CD4-positive, alpha-beta T cell treated with Interleukin-17A for 1 hour (primary cell): Measurements from ENCODE around the gene PCDHB11.
A peak's percentile ranks its signal among the peaks of the same experiment; 100 is the strongest.
"Not testable (repeated sequence)": the region's sequence is repeated elsewhere in the genome, so short reads cannot be mapped to it uniquely, and the experiment has no call there.

Experiments
- DNase-seq: peaks from one replicate; pipeline ENCODE4 v3.0.0-alpha.2; 2020

Gene PCDHB11

DNA sequence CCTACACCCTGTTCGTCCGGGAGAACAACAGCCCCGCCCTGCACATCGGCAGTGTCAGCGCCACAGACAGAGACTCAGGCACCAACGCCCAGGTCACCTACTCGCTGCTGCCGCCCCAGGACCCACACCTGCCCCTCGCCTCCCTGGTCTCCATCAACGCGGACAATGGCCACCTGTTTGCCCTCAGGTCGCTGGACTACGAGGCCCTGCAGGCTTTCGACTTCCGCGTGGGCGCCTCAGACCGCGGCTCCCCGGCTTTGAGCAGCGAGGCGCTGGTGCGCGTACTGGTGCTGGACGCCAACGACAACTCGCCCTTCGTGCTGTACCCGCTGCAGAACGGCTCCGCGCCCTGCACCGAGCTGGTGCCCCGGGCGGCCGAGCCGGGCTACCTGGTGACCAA, 10.7 kb upstream of the PCDHB11 start:
- DNase-seq, result not testable (repeated sequence)

DNA sequence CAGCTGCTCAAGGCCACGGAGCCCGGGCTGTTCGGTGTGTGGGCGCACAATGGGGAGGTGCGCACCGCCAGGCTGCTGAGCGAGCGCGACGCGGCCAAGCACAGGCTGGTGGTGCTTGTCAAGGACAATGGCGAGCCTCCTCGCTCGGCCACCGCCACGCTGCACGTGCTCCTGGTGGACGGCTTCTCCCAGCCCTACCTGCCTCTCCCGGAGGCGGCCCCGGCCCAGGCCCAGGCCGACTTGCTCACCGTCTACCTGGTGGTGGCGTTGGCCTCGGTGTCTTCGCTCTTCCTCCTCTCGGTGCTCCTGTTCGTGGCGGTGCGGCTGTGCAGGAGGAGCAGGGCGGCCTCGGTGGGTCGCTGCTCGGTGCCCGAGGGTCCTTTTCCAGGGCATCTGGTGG, 10.3 kb upstream of the PCDHB11 start:
- not testable (repeated sequence) for DNase-seq

DNA sequence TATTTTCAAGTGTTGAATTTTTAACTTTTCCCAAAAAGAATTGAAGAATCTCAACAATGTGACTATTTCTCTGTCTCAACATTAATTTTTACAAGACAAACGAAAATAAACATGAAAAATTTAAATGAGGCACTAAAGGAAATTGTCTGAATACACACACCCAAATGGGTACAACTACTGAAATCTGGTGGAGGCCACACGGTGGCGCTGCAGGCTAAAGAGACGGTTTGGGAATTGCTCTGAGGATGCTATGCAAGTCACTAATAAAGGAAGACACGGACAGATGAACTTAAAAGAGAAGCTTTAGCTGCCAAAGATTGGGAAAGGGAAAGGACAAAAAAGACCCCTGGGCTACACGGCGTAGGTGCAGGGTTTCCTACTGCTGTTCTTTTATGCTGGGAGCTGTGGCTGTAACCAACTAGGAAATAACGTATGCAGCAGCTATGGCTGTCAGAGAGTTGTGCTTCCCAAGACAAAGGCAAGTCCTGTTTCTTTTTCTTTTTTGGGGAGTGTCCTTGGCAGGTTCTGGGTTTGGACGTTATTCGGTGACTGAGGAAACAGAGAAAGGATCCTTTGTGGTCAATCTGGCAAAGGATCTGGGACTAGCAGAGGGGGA, 7.2 kb upstream of the PCDHB11 start, which contains the start of gene PCDHB10:
TSS of gene PCDHB10 (plus strand) at position 244 of the 616 bp plus-strand sequence. CDS start at position 444, 200 bp downstream.
- peak; percentile 16 for DNase-seq

DNA sequence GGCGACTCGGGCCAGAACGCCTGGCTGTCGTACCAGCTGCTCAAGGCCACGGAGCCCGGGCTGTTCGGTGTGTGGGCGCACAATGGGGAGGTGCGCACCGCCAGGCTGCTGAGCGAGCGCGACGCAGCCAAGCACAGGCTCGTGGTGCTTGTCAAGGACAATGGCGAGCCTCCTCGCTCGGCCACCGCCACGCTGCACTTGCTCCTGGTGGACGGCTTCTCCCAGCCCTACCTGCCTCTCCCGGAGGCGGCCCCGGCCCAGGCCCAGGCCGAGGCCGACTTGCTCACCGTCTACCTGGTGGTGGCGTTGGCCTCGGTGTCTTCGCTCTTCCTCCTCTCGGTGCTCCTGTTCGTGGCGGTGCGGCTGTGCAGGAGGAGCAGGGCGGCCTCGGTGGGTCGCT, 5.1 kb upstream of the PCDHB11 start:
- not testable (repeated sequence) for DNase-seq

DNA sequence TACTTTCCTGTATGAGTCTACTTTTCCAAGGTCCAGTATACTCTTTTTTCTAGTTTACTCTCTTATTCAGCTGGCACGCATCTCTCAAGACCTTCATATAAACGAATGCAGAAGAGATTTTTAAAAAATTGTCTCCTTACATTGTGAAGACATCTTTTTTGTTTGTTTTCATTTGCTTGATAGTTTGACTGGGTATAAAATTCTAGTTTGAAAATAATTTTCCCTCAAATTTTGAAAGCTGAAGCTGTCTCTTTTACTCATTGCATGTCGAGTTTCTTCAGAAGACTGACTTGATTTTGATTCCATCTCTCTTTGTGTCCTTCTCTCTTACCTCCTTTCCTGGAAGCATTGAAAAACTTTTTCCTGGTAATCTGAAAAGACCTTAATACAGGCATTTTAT, 3.1 kb upstream of the PCDHB11 start:
- no peak for DNase-seq

DNA sequence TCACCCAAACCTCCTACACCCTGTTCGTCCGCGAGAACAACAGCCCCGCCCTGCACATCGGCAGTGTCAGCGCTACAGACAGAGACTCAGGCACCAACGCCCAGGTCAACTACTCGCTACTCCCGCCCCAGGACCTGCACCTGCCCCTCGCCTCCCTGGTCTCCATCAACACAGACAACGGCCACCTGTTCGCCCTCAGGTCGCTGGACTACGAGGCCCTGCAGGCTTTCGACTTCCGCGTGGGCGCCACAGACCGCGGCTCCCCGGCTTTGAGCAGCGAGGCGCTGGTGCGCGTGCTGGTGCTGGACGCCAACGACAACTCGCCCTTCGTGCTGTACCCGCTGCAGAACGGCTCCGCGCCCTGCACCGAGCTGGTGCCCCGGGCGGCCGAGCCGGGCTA, 1.7 kb downstream of the PCDHB11 start:
- DNase-seq, result not testable (repeated sequence)

DNA sequence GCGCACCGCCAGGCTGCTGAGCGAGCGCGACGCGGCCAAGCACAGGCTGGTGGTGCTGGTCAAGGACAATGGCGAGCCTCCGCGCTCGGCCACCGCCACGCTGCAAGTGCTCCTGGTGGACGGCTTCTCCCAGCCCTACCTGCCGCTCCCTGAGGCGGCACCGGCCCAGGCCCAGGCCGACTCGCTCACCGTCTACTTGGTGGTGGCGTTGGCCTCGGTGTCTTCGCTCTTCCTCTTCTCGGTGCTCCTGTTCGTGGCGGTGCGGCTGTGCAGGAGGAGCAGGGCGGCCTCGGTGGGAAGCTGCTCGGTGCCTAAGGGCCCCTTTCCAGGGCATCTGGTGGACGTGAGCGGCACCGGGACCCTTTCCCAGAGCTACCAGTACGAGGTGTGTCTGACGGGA, 2.2 kb downstream of the PCDHB11 start:
- DNase-seq, result not testable (repeated sequence)

DNA sequence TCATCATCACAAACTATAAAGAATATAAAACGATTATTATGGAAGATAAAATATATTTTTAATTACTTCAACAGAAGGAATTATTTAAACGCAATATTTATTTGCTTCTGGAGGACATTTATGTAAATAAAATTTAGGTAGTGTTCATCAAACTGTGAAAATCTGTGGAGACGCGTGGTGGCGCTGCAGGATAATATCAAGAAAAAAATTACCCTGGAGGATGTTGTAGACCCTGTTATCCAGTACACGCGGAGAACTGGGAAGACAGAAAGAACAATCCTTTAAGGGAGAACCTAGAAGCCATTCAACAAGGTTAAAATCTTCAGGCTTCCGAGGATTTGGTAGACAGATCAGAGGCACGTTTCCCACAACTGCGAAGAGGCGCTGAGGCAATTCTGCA, 9.1 kb downstream of the PCDHB11 start, which contains the start of gene PCDHB12:
TSS of gene PCDHB12 (plus strand) at position 242 of the 400 bp plus-strand sequence. CDS start 189 bp downstream, outside the sequence.
- DNase-seq, result no peak

DNA sequence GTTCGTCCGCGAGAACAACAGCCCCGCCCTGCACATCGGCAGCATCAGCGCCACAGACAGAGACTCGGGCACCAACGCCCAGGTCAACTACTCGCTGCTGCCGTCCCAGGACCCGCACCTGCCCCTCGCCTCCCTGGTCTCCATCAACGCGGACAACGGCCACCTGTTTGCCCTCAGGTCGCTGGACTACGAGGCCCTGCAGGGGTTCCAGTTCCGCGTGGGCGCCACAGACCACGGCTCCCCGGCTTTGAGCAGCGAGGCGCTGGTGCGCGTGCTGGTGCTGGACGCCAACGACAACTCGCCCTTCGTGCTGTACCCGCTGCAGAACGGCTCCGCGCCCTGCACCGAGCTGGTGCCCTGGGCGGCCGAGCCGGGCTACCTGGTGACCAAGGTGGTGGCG, 10.9 kb downstream of the PCDHB11 start:
- not testable (repeated sequence) for DNase-seq

DNA sequence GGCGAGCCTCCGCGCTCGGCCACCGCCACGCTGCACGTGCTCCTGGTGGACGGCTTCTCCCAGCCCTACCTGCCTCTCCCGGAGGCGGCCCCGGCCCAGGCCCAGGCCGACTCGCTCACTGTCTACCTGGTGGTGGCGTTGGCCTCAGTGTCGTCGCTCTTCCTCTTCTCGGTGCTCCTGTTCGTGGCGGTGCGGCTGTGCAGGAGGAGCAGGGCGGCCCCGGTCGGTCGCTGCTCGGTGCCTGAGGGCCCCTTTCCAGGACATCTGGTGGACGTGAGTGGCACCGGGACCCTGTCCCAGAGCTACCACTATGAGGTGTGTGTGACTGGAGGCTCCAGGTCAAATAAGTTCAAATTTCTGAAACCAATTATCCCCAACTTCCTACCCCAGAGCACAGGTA, 11.4 kb downstream of the PCDHB11 start:
- DNase-seq, result not testable (repeated sequence)

DNA sequence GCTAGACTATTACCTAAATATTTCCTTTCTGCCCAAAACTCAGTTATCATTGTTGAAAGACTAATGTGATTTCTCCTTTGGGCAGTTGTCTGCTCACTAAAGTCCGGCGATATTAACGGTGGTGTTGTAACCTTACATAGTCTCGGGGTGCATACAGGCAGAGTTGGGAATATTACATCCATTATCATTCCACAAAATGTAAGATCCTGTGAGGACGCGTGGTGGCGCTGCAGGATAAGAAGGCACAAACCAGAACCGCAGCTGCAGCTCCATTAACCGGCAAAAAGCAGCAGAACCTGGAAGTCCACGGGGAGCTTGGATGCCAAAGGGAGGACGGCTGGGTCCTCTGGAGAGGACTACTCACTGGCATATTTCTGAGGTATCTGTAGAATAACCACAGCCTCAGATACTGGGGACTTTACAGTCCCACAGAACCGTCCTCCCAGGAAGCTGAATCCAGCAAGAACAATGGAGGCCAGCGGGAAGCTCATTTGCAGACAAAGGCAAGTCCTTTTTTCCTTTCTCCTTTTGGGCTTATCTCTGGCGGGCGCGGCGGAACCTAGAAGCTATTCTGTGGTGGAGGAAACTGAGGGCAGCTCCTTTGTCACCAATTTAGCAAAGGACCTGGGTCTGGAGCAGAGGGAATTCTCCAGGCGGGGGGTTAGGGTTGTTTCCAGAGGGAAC, 14.4 kb downstream of the PCDHB11 start, which contains the start of gene PCDHB13:
TSS of gene PCDHB13 (plus strand) at position 264 of the 684 bp plus-strand sequence. CDS start at position 469, 205 bp downstream.
- peak; percentile 20 for DNase-seq

DNA sequence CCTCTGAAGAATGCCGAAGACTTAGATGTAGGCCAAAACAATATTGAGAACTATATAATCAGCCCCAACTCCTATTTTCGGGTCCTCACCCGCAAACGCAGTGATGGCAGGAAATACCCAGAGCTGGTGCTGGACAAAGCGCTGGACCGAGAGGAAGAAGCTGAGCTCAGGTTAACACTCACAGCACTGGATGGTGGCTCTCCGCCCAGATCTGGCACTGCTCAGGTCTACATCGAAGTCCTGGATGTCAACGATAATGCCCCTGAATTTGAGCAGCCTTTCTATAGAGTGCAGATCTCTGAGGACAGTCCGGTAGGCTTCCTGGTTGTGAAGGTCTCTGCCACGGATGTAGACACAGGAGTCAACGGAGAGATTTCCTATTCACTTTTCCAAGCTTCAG, 15.2 kb downstream of the PCDHB11 start:
- not testable (repeated sequence) for DNase-seq

DNA sequence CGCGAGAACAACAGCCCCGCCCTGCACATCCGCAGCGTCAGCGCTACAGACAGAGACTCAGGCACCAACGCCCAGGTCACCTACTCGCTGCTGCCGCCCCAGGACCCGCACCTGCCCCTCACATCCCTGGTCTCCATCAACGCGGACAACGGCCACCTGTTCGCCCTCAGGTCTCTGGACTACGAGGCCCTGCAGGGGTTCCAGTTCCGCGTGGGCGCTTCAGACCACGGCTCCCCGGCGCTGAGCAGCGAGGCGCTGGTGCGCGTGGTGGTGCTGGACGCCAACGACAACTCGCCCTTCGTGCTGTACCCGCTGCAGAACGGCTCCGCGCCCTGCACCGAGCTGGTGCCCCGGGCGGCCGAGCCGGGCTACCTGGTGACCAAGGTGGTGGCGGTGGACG, 16.1 kb downstream of the PCDHB11 start:
- not testable (repeated sequence) for DNase-seq

DNA sequence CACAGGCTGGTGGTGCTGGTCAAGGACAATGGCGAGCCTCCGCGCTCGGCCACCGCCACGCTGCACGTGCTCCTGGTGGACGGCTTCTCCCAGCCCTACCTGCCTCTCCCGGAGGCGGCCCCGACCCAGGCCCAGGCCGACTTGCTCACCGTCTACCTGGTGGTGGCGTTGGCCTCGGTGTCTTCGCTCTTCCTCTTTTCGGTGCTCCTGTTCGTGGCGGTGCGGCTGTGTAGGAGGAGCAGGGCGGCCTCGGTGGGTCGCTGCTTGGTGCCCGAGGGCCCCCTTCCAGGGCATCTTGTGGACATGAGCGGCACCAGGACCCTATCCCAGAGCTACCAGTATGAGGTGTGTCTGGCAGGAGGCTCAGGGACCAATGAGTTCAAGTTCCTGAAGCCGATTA, 16.6 kb downstream of the PCDHB11 start:
- DNase-seq, result not testable (repeated sequence)

DNA sequence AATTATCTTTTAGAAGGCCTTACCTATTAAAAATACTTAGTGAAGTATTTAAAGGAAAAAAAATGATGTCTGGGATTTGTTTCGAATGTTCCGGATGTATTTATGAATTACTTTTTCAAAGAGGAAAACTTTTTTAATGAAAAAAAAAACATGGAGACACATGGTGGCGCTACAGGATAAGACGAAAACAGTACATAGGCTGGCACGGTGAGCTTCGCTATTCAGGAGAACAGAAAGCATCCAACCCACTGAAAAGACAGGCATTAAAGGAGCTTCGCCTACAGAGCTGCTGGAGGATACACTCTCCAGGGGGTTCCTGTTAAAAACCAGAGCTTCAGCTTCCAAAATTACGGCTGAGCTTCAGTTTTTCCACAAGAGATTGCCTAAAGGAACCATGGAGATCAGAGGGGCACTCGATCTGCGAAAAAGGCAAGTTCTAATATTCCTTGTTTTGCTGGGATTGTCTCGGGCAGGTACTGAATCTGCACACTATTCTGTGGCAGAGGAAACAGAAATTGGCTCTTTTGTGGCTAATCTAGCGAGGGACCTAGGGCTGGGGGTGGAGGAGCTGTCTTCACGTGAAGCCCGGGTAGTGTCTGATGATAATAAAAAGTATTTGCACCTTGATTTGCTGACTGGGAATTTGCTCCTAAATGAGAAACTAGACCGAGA, 23.8 kb downstream of the PCDHB11 start, which contains the start of gene PCDHB14:
TSS of gene PCDHB14 (plus strand) at position 232 of the 672 bp plus-strand sequence. CDS start at position 395, 163 bp downstream.
- no peak for DNase-seq

DNA sequence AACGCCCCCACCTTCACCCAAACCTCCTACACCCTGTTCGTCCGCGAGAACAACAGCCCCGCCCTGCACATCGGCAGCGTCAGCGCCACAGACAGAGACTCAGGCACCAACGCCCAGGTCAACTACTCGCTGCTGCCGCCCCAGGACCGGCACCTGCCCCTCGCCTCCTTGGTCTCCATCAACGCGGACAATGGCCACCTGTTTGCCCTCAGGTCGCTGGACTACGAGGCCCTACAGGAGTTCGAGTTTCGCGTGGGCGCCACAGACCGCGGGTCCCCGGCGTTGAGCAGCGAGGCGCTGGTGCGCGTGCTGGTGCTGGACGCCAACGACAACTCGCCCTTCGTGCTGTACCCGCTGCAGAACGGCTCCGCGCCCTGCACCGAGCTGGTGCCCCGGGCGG, 25.4 kb downstream of the PCDHB11 start:
- not testable (repeated sequence) for DNase-seq

DNA sequence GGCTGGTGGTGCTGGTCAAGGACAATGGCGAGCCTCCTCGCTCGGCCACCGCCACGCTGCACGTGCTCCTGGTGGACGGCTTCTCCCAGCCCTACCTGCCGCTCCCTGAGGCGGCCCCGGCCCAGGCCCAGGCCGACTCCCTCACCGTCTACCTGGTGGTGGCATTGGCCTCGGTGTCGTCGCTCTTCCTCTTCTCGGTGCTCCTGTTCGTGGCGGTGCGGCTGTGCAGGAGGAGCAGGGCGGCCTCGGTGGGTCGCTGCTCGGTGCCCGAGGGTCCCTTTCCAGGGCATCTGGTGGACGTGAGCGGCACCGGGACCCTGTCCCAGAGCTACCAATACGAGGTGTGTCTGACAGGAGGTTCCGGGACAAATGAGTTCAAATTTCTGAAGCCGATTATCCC, 26.0 kb downstream of the PCDHB11 start:
- DNase-seq, result not testable (repeated sequence)

DNA sequence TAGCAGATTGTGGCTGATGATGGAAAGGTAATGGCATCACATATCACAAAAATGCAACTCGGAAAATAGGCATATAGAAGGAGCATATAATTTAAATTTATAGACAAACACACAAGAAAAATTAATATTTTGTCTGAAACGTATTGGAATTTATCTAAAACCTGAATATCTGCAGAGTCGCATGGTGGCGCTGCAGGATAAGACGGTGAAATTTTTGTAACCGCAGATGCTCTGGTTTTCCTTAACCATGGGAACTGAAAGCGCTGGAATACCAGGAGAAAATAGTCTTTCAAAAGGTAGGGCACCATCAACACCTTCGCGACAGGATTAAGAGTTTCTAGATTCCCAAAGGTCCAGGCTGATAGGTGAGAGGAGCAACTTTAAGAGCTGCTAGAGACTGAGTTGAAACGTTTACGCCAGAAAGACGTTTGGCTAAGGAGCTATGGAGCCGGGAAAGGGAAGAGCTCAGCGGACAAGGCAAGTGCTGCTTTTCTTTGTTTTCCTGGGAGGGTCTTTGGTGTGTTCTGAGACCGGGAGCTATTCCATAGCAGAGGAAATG, 34.8 kb downstream of the PCDHB11 start:
- no peak for DNase-seq

DNA sequence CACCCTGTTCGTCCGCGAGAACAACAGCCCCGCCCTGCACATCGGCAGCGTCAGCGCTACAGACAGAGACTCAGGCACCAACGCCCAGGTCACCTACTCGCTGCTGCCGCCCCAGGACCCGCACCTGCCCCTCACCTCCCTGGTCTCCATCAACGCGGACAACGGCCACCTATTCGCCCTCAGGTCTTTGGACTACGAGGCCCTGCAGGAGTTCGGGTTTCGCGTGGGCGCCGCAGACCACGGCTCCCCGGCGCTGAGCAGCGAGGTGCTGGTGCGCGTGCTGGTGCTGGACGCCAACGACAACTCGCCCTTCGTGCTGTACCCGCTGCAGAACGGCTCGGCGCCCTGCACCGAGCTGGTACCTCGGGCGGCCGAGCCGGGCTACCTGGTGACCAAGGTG, 36.5 kb downstream of the PCDHB11 start:
- not testable (repeated sequence) for DNase-seq

DNA sequence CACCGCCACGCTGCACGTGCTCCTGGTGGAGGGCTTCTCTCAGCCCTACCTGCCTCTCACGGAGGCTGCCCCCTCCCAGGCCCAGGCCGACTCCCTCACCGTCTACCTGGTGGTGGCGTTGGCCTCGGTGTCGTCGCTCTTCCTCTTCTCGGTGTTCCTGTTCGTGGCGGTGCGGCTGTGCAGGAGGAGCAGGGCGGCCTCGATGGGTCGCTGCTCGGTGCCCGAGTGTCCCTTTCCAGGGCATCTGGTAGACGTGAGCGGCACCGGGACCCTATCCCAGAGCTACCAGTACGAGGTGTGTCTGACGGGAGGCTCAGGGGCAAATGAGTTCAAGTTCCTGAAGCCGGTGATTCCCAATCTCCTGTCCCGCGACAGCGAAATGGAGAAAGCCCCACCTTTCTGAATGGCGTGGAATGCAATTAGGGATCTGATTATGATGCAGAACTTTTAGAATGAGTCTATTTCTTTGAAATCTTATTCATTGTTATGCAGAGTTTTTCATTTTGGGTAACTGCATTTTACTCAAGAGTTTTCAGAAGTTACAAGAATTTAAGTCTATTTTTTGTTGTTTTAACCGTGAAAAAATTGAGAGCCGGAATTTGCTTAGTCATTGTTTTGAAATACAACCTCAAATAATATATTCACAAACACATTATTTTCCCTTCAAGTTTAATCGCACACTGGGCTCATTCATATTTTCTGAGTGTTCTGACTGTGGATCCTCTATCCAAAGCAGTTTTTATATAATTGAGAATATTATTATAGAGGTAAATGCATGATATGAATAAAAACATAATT, 37.3 kb downstream of the PCDHB11 start:
- DNase-seq, result no peak

DNA sequence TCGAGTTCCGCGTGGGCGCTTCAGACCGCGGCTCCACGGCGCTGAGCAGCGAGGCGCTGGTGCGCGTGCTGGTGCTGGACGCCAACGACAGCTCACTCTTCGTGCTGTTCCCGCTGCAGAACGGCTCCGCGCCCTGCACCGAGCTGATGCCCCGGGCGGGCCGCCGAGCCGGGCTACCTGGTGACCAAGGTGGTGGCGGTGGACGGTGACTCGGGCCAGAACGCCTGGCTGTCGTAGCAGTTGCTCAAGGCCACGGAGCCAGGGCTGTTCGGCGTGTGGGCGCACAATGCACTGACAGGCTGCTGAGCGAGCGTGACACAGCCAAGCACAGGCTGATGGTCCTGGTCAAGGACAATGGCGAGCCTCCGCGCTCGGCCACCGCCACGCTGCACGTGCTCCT, 42.1 kb downstream of the PCDHB11 start:
- DNase-seq, result no peak

DNA sequence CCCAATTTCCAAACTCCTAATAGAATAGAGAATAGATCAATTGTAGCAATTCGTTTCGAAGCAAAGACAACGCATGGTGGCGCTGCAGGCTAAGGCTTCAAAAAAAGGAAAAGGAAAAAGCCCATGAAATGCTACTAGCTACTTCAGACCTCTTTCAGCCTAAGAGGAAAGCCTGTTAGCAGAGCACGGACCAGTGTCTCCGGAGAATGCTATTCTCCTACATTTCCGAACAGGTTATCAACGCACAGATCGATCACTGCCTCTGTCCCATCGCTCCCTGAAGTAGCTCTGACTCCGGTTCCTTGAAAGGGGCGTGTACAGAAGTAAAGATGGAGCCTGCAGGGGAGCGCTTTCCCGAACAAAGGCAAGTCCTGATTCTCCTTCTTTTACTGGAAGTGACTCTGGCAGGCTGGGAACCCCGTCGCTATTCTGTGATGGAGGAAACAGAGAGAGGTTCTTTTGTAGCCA, 45.9 kb downstream of the PCDHB11 start, which contains the start of gene PCDHB15:
TSS of gene PCDHB15 (plus strand) at position 146 of the 468 bp plus-strand sequence. CDS start at position 330, 184 bp downstream.
- DNase-seq, result peak; percentile 7
